GM21447 (cell line): ENCODE data around the gene TBC1D22A.

Experiments used
- ATAC-seq: cut with Tn5 transposase; IDR thresholded peaks from one replicate; pipeline ENCODE4 v1.9.1; 2021; ENCODE audit not compliant: unreplicated experiment

TBC1D22A gene

GRCh38 chr22:47051441-47052071 is 289.1 kb downstream of the TBC1D22A start:
- ATAC-seq: no peak

- ATAC-seq: no peak
These were observed 290.0 kb downstream of the TBC1D22A start for GRCh38 chr22:47052236-47053012.

GRCh38 chr22:47053013-47053725 is 290.7 kb downstream of the TBC1D22A start:
- ATAC-seq: no peak

- no peak for ATAC-seq
These were observed 291.3 kb downstream of the TBC1D22A start for GRCh38 chr22:47053726-47054141.

- ATAC-seq: no peak
These were observed 292.0 kb downstream of the TBC1D22A start for GRCh38 chr22:47054231-47055072.

- no peak for ATAC-seq
These were observed 292.6 kb downstream of the TBC1D22A start for GRCh38 chr22:47055073-47055355.

- ATAC-seq: no peak
These were observed 293.0 kb downstream of the TBC1D22A start for GRCh38 chr22:47055461-47055860.

GRCh38 chr22:47055921-47056320 is 293.5 kb downstream of the TBC1D22A start:
- no peak for ATAC-seq

- no peak for ATAC-seq
These were observed 293.9 kb downstream of the TBC1D22A start for GRCh38 chr22:47056361-47056760.

GRCh38 chr22:47056776-47057470 is 294.5 kb downstream of the TBC1D22A start:
- ATAC-seq: no peak

- ATAC-seq: no peak
These were observed 295.6 kb downstream of the TBC1D22A start for GRCh38 chr22:47057916-47058585.

GRCh38 chr22:47059076-47059475 is 296.6 kb downstream of the TBC1D22A start:
- no peak for ATAC-seq

GRCh38 chr22:47059701-47060161 is 297.3 kb downstream of the TBC1D22A start:
- no peak for ATAC-seq

GRCh38 chr22:47060718-47061117 is 298.3 kb downstream of the TBC1D22A start:
- no peak for ATAC-seq

GRCh38 chr22:47061226-47061625 is 298.8 kb downstream of the TBC1D22A start:
- no peak for ATAC-seq

- no peak for ATAC-seq
These were observed 299.7 kb downstream of the TBC1D22A start for GRCh38 chr22:47062126-47062525.

GRCh38 chr22:47063071-47063509 is 300.6 kb downstream of the TBC1D22A start:
- ATAC-seq: no peak

- ATAC-seq: no peak
These were observed 301.2 kb downstream of the TBC1D22A start for GRCh38 chr22:47063606-47064005.

- no peak for ATAC-seq
These were observed 301.6 kb downstream of the TBC1D22A start for GRCh38 chr22:47064016-47064415.

- ATAC-seq: no peak
These were observed 302.0 kb downstream of the TBC1D22A start for GRCh38 chr22:47064416-47064815.
